ENCODE measurements around the gene GOLGA6L2. TPM values are rescaled to one million over a fixed set of nuclear protein-coding genes. Genes with fewer than 3 reads are reported as not detected.
"Not testable (repeated sequence)": the region's sequence is repeated elsewhere in the genome, so short reads cannot be mapped to it uniquely, and the experiment has no call there.

The GOLGA6L2 gene
- total and polyA plus RNA-seq, 2 of the 8 experiments (the other 6 are each of a cell fraction or from before 2014, with no cell fraction given), result not detected

GRCh38 chr15:23434699-23435098 is 12.3 kb downstream of the GOLGA6L2 start:
- H3K23ac ChIP-seq (ENCODE audit: insufficient read length); H4K91ac ChIP-seq (replicated peaks; ENCODE audit: insufficient read length, low read length); H4K5ac ChIP-seq (ENCODE audit: insufficient read length, low read depth, low read length); DNase-seq (ENCODE audit: low read depth in 1 of 2, low spot score in 2 of 2); POLR2A ChIA-PET (ENCODE audit: partially characterized antibody); H3K4ac ChIP-seq (replicated peaks; ENCODE audit: insufficient read length, low read depth, low read length); H3K27me3 ChIP-seq (replicated peaks in 1 of 4; ENCODE audit: control insufficient read depth in 3 of 4, extremely low read depth in 1 of 4, insufficient read depth in 3 of 4, low read length in 3 of 4); H2BK12ac ChIP-seq (ENCODE audit: low read depth, low read length); H3K79me1 ChIP-seq (ENCODE audit: low read depth, low read length); H2BK15ac ChIP-seq (ENCODE audit: low read length); H3K4me1 ChIP-seq (replicated peaks in 1 of 4; ENCODE audit: control insufficient read depth in 3 of 4, insufficient read depth in 4 of 4, low read length in 3 of 4); H3K79me2 ChIP-seq (ENCODE audit: control insufficient read depth in 1 of 2, insufficient read depth in 2 of 2, low read length in 2 of 2); H3K14ac ChIP-seq (ENCODE audit: insufficient read length); H3K9ac ChIP-seq (replicated peaks in 1 of 4; ENCODE audit: extremely low read depth in 1 of 4, low read depth in 3 of 4, low read length in 3 of 4); H2AFZ ChIP-seq (ENCODE audit: low read length); H3K4me3 ChIP-seq (ENCODE audit: extremely low read depth in 1 of 4, insufficient read depth in 2 of 4, low read depth in 3 of 4, low read length in 4 of 4); H2BK5ac ChIP-seq (ENCODE audit: low read depth, low read length); H3K56ac ChIP-seq (replicated peaks; ENCODE audit: insufficient read length, low read depth, low read length); H3K27ac ChIP-seq (ENCODE audit: low read depth, low read length); H2AK5ac ChIP-seq (ENCODE audit: low read depth, low read length); H3K18ac ChIP-seq (ENCODE audit: extremely low read depth, low read length); CTCF ChIA-PET (ENCODE audit: partially characterized antibody); H2BK20ac ChIP-seq (ENCODE audit: low read length); H3K36me3 ChIP-seq (ENCODE audit: control insufficient read depth in 2 of 4, insufficient read depth in 4 of 4, low read length in 3 of 4); H4K8ac ChIP-seq (ENCODE audit: extremely low read depth, insufficient read depth, low read length); H2BK120ac ChIP-seq (replicated peaks; ENCODE audit: low read depth, low read length); FAIRE-seq; H3K23me2 ChIP-seq (ENCODE audit: low read depth, low read length); H3K4me2 ChIP-seq (ENCODE audit: insufficient read depth in 1 of 2, low read depth in 2 of 2, low read length in 2 of 2); H4K20me1 ChIP-seq (replicated peaks in 1 of 2; ENCODE audit: control insufficient read depth in 1 of 2, insufficient read depth in 2 of 2, low read length in 2 of 2): not testable (repeated sequence)
- WGBS, 2 experiments (ENCODE audit: extremely low coverage in 1 of 2, insufficient coverage in 1 of 2, insufficient read length in 1 of 2, insufficient replicate concordance in 2 of 2, low coverage in 1 of 2, low lambda C conversion rate in 2 of 2, missing lambda C conversion rate in 1 of 2), result 90% methylated on average over 2 of the region's 2 CpGs; no CpG with 5 or more reads in 1 of the 2 experiments
- peaks cover 0 to 19% of the 10 kb centered on the region in 2 experiments; a peak in 2 of 4 replicates for H3K9me3 ChIP-seq (ENCODE audit: insufficient read depth in 2 of 2, low read depth in 1 of 2, low read length in 1 of 2)

GRCh38 chr15:23425327-23425726 is 21.7 kb downstream of the GOLGA6L2 start:
- H3K79me2 ChIP-seq (ENCODE audit: control insufficient read depth in 1 of 2, insufficient read depth in 2 of 2, low read length in 2 of 2); H3K4me2 ChIP-seq (ENCODE audit: insufficient read depth in 1 of 2, low read depth in 2 of 2, low read length in 2 of 2); H3K23me2 ChIP-seq (ENCODE audit: low read depth, low read length); H3K27ac ChIP-seq (ENCODE audit: low read depth, low read length); H3K56ac ChIP-seq (replicated peaks; ENCODE audit: insufficient read length, low read depth, low read length); CTCF ChIA-PET (ENCODE audit: partially characterized antibody); H3K9ac ChIP-seq (replicated peaks in 1 of 4; ENCODE audit: extremely low read depth in 1 of 4, low read depth in 3 of 4, low read length in 3 of 4); H3K4ac ChIP-seq (replicated peaks; ENCODE audit: insufficient read length, low read depth, low read length); FAIRE-seq; H2BK15ac ChIP-seq (ENCODE audit: low read length); H3K4me3 ChIP-seq (ENCODE audit: extremely low read depth in 1 of 4, insufficient read depth in 2 of 4, low read depth in 3 of 4, low read length in 4 of 4); H2BK5ac ChIP-seq (ENCODE audit: low read depth, low read length); H4K8ac ChIP-seq (ENCODE audit: extremely low read depth, insufficient read depth, low read length); H2BK20ac ChIP-seq (ENCODE audit: low read length); H3K23ac ChIP-seq (ENCODE audit: insufficient read length); DNase-seq (ENCODE audit: low read depth in 1 of 2, low spot score in 2 of 2); H4K5ac ChIP-seq (ENCODE audit: insufficient read length, low read depth, low read length); H2BK120ac ChIP-seq (replicated peaks; ENCODE audit: low read depth, low read length); H3K79me1 ChIP-seq (ENCODE audit: low read depth, low read length); POLR2A ChIA-PET (ENCODE audit: partially characterized antibody); H3K14ac ChIP-seq (ENCODE audit: insufficient read length); H3K18ac ChIP-seq (ENCODE audit: extremely low read depth, low read length); H2AFZ ChIP-seq (ENCODE audit: low read length); H2AK5ac ChIP-seq (ENCODE audit: low read depth, low read length); H3K27me3 ChIP-seq (replicated peaks in 1 of 4; ENCODE audit: control insufficient read depth in 3 of 4, extremely low read depth in 1 of 4, insufficient read depth in 3 of 4, low read length in 3 of 4); H3K36me3 ChIP-seq (ENCODE audit: control insufficient read depth in 2 of 4, insufficient read depth in 4 of 4, low read length in 3 of 4); H2BK12ac ChIP-seq (ENCODE audit: low read depth, low read length); H4K20me1 ChIP-seq (replicated peaks in 1 of 2; ENCODE audit: control insufficient read depth in 1 of 2, insufficient read depth in 2 of 2, low read length in 2 of 2); H4K91ac ChIP-seq (replicated peaks; ENCODE audit: insufficient read length, low read length); H3K4me1 ChIP-seq (replicated peaks in 1 of 4; ENCODE audit: control insufficient read depth in 3 of 4, insufficient read depth in 4 of 4, low read length in 3 of 4): not testable (repeated sequence)
- H3K9me3 ChIP-seq (ENCODE audit: insufficient read depth in 2 of 2, low read depth in 1 of 2, low read length in 1 of 2), result peaks cover 5 to 37% of the 10 kb centered on the region in 2 experiments; a peak in 3 of 4 replicates
- 79% methylated on average over 8 of the region's 8 CpGs; no CpG with 5 or more reads in 1 of the 2 experiments for WGBS, 2 experiments (ENCODE audit: extremely low coverage in 1 of 2, insufficient coverage in 1 of 2, insufficient read length in 1 of 2, insufficient replicate concordance in 2 of 2, low coverage in 1 of 2, low lambda C conversion rate in 2 of 2, missing lambda C conversion rate in 1 of 2)

All from H1 (cell line).